Measurements from ENCODE around the gene HOMER2.
"Not testable (repeated sequence)": the region's sequence is repeated elsewhere in the genome, so short reads cannot be mapped to it uniquely, and the experiment has no call there.

HOMER2 gene

GRCh38 chr15:82952158-82953081, at the start of gene HOMER2:
HOMER2 (minus strand) TSS chr15:82952720; CDS start chr15:82952535, 185 bp downstream.
- no peak for DNase-seq (ENCODE audit: extremely low read depth in 1 of 2, low read depth in 1 of 2)

- DNase-seq (ENCODE audit: extremely low read depth in 1 of 2, low read depth in 1 of 2) = not testable (repeated sequence)
Observed at GRCh38 chr15:83000672-83001031, 48.1 kb upstream of the HOMER2 start.

GRCh38 chr15:82999905-83000671, 47.6 kb upstream of the HOMER2 start:
- DNase-seq (ENCODE audit: extremely low read depth in 1 of 2, low read depth in 1 of 2) = no peak

GRCh38 chr15:82999426-82999825, 46.9 kb upstream of the HOMER2 start:
- no peak for DNase-seq (ENCODE audit: extremely low read depth in 1 of 2, low read depth in 1 of 2)

- DNase-seq (ENCODE audit: extremely low read depth in 1 of 2, low read depth in 1 of 2) = no peak
Observed at GRCh38 chr15:82995938-82996337, 43.4 kb upstream of the HOMER2 start.

- no peak for DNase-seq (ENCODE audit: extremely low read depth in 1 of 2, low read depth in 1 of 2)
Observed at GRCh38 chr15:82995076-82995475, 42.6 kb upstream of the HOMER2 start.

- no peak for DNase-seq (ENCODE audit: extremely low read depth in 1 of 2, low read depth in 1 of 2)
Observed at GRCh38 chr15:82993144-82993543, 40.6 kb upstream of the HOMER2 start.

- DNase-seq (ENCODE audit: extremely low read depth in 1 of 2, low read depth in 1 of 2) = no peak
Observed at GRCh38 chr15:82992436-82992998, 40.0 kb upstream of the HOMER2 start.

- no peak for DNase-seq (ENCODE audit: extremely low read depth in 1 of 2, low read depth in 1 of 2)
Observed at GRCh38 chr15:82986442-82986780, 33.9 kb upstream of the HOMER2 start.

- peak; percentile 61 to 88 for DNase-seq (ENCODE audit: extremely low read depth in 1 of 2, low read depth in 1 of 2)
Observed at GRCh38 chr15:82985688-82986441, 33.3 kb upstream of the HOMER2 start, which contains the start of gene RAMAC. RAMAC (plus strand) TSS chr15:82986210; CDS start chr15:82989019, 2,809 bp downstream.

GRCh38 chr15:82980981-82981380, 28.5 kb upstream of the HOMER2 start:
- DNase-seq (ENCODE audit: extremely low read depth in 1 of 2, low read depth in 1 of 2) = no peak

- DNase-seq (ENCODE audit: extremely low read depth in 1 of 2, low read depth in 1 of 2) = no peak
Observed at GRCh38 chr15:82979726-82980125, 27.2 kb upstream of the HOMER2 start.

GRCh38 chr15:82978438-82978837, 25.9 kb upstream of the HOMER2 start:
- no peak for DNase-seq (ENCODE audit: extremely low read depth in 1 of 2, low read depth in 1 of 2)

- DNase-seq (ENCODE audit: extremely low read depth in 1 of 2, low read depth in 1 of 2) = no peak
Observed at GRCh38 chr15:82977076-82977475, 24.6 kb upstream of the HOMER2 start.

- DNase-seq (ENCODE audit: extremely low read depth in 1 of 2, low read depth in 1 of 2) = no peak
Observed at GRCh38 chr15:82972990-82973389, 20.5 kb upstream of the HOMER2 start.

GRCh38 chr15:82971218-82971984, 18.9 kb upstream of the HOMER2 start:
- no peak for DNase-seq (ENCODE audit: extremely low read depth in 1 of 2, low read depth in 1 of 2)

GRCh38 chr15:82970696-82971095, 18.2 kb upstream of the HOMER2 start:
- no peak for DNase-seq (ENCODE audit: extremely low read depth in 1 of 2, low read depth in 1 of 2)

GRCh38 chr15:82970078-82970686, 17.7 kb upstream of the HOMER2 start:
- no peak for DNase-seq (ENCODE audit: extremely low read depth in 1 of 2, low read depth in 1 of 2)

- DNase-seq (ENCODE audit: extremely low read depth in 1 of 2, low read depth in 1 of 2) = no peak
Observed at GRCh38 chr15:82969353-82969752, 16.8 kb upstream of the HOMER2 start.

GRCh38 chr15:82968066-82968465, 15.5 kb upstream of the HOMER2 start:
- DNase-seq (ENCODE audit: extremely low read depth in 1 of 2, low read depth in 1 of 2) = no peak
